Measurements from ENCODE around the gene NIF3L1. TPM values are rescaled to one million over a fixed set of nuclear protein-coding genes. Genes with fewer than 3 reads are reported as not detected.

NIF3L1 gene
- total and polyA plus RNA-seq, 9 of the 15 experiments (the other 6 are each of a cell fraction or from before 2014, with no cell fraction given) = 26.7 to 89.5 (median 45.6) TPM

DNA sequence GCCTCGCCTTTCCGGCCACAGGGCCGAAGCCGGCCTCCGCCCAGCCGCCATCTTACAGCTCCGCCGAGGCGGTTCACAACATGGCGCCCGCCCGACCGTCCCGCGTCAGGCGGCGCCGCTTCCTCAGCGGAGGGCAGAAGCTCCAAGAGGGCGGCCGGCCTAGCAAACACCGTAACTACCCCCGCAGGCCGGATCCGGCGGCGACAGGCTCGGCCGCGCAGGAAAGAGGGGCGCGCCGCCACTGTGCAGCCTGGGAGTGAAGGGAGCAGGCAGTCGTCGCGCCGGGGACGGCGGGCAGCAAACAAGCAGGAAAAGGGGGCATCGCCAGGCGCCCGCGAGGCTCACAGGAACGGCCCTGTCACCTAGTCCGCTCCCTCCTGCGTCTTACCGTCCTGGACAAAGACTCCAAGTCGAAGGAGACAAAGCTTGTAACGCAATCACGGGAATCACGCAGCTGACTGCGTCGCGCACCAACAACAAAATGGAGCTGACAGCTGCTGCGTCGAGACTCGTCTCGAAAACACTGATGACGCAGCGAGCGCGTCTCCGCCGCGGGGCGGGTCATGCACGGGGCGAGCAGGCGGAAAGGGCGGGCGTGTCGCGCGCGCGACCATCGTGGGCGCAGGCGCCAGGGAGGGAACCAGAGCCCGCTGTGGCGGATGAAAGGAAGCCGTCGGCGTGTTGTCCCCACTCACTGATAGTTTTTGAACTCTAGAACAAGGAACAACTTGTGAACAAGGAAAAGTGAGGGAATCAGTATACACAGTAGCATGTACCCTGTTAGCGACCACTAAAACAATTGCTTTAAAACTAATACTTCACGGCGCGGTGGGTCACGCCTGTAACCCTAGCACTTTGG is 24.8 kb upstream of the NIF3L1 start, which contains the start of gene CLK1 (continued):
- TF ChIP-seq, protein P1, sequence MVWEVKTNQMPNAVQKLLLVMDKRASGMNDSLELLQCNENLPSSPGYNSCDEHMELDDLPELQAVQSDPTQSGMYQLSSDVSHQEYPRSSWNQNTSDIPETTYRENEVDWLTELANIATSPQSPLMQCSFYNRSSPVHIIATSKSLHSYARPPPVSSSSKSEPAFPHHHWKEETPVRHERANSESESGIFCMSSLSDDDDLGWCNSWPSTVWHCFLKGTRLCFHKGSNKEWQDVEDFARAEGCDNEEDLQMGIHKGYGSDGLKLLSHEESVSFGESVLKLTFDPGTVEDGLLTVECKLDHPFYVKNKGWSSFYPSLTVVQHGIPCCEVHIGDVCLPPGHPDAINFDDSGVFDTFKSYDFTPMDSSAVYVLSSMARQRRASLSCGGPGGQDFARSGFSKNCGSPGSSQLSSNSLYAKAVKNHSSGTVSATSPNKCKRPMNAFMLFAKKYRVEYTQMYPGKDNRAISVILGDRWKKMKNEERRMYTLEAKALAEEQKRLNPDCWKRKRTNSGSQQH (CRISPR knock-in tag; IDR thresholded peaks at IDR 0.05) = no peak
- TF ChIP-seq, protein P2, sequence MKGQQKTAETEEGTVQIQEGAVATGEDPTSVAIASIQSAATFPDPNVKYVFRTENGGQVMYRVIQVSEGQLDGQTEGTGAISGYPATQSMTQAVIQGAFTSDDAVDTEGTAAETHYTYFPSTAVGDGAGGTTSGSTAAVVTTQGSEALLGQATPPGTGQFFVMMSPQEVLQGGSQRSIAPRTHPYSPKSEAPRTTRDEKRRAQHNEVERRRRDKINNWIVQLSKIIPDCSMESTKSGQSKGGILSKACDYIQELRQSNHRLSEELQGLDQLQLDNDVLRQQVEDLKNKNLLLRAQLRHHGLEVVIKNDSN (CRISPR knock-in tag; IDR thresholded peaks at IDR 0.05) = no peak
- no peak for TF ChIP-seq TRIM24 (IDR thresholded peaks at IDR 0.05)
- no peak for TF ChIP-seq ZNF354B (CRISPR knock-in tag; IDR thresholded peaks at IDR 0.05)
- TF ChIP-seq FOXA3 (CRISPR knock-in tag; conservative IDR thresholded peaks at IDR 0.05 in 1 of 2, IDR thresholded peaks at IDR 0.05 in 1 of 2) = no peak; a peak in 1 of 4 replicates
- TF ChIP-seq ZNF57 (CRISPR knock-in tag; IDR thresholded peaks at IDR 0.05) = no peak
- TF ChIP-seq, protein P3, sequence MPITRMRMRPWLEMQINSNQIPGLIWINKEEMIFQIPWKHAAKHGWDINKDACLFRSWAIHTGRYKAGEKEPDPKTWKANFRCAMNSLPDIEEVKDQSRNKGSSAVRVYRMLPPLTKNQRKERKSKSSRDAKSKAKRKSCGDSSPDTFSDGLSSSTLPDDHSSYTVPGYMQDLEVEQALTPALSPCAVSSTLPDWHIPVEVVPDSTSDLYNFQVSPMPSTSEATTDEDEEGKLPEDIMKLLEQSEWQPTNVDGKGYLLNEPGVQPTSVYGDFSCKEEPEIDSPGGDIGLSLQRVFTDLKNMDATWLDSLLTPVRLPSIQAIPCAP (CRISPR knock-in tag; IDR thresholded peaks at IDR 0.05; ENCODE audit: borderline replicate concordance) = no peak
- TF ChIP-seq, protein P4, sequence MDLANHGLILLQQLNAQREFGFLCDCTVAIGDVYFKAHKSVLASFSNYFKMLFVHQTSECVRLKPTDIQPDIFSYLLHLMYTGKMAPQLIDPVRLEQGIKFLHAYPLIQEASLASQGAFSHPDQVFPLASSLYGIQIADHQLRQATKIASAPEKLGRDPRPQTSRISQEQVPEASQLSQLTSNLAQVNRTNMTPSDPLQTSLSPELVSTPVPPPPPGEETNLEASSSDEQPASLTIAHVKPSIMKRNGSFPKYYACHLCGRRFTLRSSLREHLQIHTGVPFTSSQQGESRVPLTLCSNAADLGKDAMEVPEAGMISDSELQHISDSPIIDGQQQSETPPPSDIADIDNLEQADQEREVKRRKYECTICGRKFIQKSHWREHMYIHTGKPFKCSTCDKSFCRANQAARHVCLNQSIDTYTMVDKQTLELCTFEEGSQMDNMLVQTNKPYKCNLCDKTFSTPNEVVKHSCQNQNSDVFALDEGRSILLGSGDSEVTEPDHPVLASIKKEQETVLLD (IDR thresholded peaks at IDR 0.05) = no peak
- TF ChIP-seq EHMT2 (IDR thresholded peaks at IDR 0.05) = no peak
- TF ChIP-seq ZNF274 (IDR thresholded peaks at IDR 0.05; ENCODE audit: borderline replicate concordance, low read depth, low read length) = no peak
- no peak for TF ChIP-seq KAT2B (IDR thresholded peaks at IDR 0.05; ENCODE audit: low read depth, low read length)
- TF ChIP-seq, protein P5, sequence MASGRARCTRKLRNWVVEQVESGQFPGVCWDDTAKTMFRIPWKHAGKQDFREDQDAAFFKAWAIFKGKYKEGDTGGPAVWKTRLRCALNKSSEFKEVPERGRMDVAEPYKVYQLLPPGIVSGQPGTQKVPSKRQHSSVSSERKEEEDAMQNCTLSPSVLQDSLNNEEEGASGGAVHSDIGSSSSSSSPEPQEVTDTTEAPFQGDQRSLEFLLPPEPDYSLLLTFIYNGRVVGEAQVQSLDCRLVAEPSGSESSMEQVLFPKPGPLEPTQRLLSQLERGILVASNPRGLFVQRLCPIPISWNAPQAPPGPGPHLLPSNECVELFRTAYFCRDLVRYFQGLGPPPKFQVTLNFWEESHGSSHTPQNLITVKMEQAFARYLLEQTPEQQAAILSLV (tag; IDR thresholded peaks at IDR 0.05) = no peak
- peak; percentile 71 for TF ChIP-seq MEIS2 (IDR thresholded peaks at IDR 0.05; ENCODE audit: partially characterized antibody)
- TF ChIP-seq, protein P6, sequence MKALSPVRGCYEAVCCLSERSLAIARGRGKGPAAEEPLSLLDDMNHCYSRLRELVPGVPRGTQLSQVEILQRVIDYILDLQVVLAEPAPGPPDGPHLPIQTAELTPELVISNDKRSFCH (CRISPR knock-in tag; IDR thresholded peaks at IDR 0.05) = no peak
- TF ChIP-seq, protein P6 (tag; IDR thresholded peaks at IDR 0.05) = peak; percentile 77
- no peak for TF ChIP-seq ZFPM2 (CRISPR knock-in tag; IDR thresholded peaks at IDR 0.05)
- TF ChIP-seq FOXM1 (IDR thresholded peaks at IDR 0.05; ENCODE audit: low read depth) = no peak
- TF ChIP-seq FOXM1 (CRISPR knock-in tag; IDR thresholded peaks at IDR 0.05; ENCODE audit: low read depth) = no peak

Measured in K562 (cell line).